Anterior cingulate cortex (tissue), 58 donors: ENCODE measurements around the gene NT5C1A.
A peak's percentile ranks its signal among the peaks of the same experiment; 100 is the strongest.

Source experiments
- DNase-seq, 58 donors: peaks; one replicate each; lab custom pipeline; 2025; lab: John Stamatoyannopoulos, UW

NT5C1A gene

DNA sequence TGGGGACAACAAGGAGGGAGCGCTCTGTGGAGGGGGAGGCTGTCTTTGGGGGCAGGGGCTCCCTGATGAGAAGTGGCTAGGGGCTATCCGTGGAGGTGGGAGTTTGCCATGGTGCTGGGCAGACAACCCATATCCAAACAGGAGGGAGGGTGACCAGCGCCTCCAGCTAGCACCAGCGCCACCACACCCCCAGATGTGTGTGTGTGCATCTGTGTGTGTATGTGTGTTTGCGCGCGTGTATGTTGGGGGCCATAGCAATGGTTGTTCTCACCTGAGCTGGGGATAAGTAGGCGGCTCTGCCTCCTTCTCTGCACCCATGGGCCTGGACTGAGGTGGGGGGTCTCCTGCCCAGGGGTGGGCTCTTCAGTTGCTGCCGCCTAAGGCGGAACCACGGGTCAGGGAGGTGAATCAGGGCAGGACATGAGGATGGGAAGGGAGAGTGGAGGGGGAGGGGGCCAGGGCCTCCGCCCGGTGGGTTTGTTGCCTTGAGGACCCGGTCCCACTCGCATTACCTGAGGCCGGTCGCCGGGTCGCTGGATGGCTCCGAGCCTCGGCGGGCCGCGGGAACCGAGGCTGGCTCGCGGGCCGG is 19.0 kb upstream of the NT5C1A start:
- DNase-seq = peak in 1 of 58 donors; percentile 69

DNA sequence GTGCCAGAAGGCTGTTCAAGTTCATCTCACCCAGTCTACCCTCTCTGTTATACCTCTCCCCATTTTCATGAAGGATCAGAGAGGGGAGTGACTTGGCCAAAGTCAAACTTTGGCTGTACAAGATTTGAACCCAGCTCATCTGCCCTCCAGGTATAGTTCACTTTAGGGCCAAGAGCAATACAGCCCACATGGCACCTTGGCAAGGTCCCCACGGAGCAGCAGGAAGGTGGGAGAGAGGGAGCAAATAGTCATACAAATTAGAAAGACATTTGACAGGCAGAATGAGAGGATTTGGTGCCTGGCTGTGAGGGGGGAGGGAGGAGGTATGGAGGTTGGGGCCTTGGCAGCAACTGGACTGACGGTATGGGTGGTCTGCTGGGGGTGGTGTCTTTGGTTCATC is 18.3 kb upstream of the NT5C1A start:
- DNase-seq = no peak

DNA sequence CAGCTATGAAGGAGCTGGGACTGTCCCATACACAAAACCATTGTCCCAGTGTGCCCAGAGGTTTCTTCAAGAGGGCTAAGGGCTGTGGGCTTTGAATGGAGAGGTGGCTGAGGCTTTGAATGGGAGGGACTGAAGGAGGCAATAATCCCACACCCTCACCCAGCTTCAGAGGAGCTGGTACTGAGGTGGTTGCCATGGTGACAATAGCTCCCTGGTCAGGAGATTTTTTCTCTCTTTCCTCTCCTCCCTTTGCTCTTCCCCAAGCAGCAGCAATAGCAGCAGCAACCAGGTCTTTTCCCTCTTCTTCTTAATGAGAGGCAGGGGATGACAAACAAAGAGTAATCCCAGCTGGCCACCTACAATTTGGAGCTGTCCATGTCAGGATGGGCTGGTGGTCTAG is 17.7 kb upstream of the NT5C1A start:
- peak in 17 of 58 donors; percentile 9 to 58 (median 26) for DNase-seq

- no peak for DNase-seq
Measured at GRCh38 chr1:39689214-39689613, 17.3 kb upstream of the NT5C1A start.

DNA sequence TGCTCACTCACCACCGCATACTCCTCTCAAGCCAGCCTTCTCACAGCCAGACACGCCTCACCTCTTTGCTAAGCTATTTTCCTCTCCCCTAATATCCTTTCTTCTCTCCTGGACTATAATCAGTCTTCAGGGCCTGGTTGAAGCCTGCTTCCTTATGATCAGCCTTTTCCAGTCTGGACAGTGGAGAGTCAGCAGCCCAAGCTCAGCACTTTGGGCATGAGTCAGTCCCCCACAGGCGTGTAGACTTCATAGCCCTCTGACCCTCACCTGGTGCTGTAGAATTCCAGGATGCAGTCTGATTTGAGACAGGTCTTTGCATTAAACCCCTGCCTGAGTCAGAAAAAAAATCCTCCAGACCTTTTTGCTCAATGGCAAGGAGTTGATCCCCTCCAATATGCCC is 16.8 kb upstream of the NT5C1A start:
- no peak for DNase-seq

- peak in 1 of 58 donors; percentile 37 for DNase-seq
Measured at GRCh38 chr1:39687243-39687642, 15.3 kb upstream of the NT5C1A start.

DNA sequence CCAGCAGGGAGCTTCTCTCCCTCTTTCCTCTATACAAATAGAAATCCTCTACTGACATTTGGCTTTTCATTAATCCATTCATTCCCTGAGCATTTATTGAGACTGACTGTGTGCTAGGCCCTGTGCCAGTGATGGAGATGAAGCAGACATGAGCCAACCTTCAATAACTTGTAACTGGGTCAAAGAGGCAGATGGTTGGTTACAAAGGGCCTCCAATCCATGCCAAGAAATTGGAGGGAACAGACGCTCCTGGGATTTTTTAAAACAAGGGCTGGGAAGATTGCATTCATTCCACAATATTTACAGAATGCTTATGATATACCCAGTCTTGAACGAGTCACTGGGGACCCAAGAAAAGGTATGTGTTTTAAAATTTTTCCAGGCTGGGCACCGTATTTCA is 13.2 kb upstream of the NT5C1A start:
- no peak for DNase-seq

GRCh38 chr1:39684313-39684664 is 12.4 kb upstream of the NT5C1A start:
- peak in 1 of 58 donors; percentile 25 for DNase-seq

DNA sequence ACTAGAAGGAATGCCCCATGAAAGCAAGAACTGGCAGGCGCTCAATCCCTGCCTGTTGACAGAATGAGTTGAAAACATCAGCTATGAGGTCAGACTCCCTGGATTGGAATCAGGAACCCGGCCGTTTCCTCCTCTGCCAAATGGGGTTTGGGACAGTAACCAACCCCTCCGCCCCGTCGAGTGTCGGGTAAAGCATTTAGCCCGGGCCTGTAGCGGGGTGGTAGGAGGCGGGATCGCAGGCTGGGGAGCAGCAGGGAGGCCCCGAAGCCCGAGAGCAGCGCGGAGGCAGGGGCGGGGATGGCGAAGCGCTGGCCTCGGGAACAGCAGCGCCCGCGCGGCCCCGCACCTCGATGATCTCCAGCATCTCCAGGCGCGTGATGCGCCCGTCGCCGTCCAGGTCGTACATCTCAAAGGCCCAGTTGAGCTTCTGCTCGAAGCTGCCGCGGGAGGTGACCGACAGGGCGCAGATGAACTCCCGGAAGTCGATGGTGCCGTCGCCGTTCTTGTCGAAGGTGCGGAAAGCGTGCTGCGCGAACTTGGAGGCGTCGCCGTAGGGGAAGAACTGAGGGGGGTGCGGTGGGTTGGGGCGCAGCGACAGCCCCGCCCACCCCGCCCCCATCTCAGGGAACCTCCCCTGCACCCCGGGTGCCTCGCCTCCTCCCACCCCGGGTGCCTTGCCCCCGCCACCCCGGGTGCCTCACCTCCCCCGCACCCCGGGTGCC is 11.8 kb upstream of the NT5C1A start:
- DNase-seq = no peak

- no peak for DNase-seq
Measured at GRCh38 chr1:39681999-39682398, 10.1 kb upstream of the NT5C1A start.

GRCh38 chr1:39681294-39681693 is 9.4 kb upstream of the NT5C1A start:
- no peak for DNase-seq

GRCh38 chr1:39680751-39681150 is 8.8 kb upstream of the NT5C1A start:
- no peak for DNase-seq

DNA sequence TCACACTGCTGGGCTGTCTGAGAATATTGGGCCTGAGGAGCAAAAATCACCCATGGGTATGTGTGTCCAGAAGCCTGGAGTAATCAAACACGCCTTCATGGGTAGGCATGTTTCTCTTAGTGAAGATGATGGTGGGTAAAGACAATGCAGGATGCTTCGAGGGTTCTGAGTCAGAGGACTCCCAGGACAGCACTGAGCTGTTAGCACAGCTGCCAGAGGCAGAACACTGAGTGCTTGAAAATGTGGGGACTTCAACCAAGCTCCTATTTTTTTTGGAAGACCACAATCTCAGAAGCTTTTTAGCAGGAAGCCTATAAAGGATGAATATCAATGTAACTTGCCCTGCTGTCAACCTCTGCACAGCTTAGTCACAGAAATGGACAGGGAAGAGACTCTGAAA is 7.9 kb upstream of the NT5C1A start:
- no peak for DNase-seq

DNA sequence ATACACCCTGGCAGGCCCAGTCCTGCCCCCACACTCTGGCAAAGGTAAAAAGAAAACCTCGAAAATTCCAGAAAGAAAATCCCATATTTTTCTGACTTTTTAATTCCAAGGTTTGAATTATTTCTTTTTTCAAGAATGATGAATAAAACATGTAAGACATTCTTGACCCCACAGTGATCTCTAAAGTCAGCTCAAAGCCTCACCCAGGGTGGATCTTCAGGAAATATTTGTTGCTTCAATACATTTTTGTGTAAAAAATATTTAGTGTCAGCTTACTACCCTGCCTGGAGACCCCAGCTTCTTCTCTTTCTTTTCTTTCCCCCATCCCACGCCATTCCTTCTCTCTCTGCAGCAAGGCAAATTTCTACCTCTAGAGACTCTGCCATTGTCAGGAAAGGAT is 7.0 kb upstream of the NT5C1A start:
- DNase-seq = no peak

DNA sequence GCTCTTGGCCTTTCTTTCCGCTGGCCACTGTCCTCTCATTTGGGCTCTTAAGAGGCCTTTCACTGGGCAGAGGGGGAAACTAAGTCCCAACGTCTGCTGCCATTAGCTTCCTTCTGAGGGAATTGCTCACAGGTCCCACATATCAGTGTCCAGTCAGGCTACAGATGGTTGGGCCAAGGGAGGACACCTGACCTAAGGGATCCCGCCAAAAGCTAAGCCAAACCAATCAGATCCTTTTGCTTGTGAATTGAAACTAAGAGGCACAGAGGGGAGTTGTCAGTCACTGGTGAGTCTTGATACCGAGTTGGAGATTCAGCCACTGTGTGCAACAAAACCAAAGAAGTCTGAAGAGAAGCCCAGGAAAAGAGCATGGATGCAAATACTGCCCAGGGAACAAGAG is 5.7 kb upstream of the NT5C1A start:
- no peak for DNase-seq

DNA sequence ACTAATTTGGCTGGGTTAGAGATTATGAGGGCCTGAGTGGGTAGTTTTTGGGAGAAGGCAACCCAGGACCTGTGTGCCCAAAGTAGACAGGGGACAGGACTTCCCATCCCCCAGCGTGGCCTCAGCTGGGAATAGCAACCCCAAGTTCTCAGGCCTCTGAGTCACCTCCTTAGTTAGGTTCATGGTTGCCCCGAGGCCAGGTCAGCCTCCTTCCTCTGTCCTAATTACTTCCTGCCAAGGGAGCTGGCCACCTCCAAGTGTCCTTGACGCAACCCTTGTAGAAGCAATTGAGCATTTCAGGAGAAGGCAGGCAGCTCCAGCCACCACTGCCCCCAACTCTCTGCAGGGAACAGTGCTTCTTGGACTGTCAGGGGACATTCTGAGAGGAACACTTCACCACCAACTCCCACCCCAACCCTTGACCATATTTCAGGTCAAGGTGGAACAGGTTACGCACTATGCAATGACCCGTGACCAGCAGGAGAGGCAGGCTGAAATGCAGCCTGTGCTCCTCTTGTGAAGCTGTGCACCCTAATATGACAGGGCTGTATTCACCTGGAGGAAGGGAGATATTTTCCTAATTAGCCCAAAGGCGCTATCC is 5.1 kb upstream of the NT5C1A start:
- DNase-seq = no peak

DNA sequence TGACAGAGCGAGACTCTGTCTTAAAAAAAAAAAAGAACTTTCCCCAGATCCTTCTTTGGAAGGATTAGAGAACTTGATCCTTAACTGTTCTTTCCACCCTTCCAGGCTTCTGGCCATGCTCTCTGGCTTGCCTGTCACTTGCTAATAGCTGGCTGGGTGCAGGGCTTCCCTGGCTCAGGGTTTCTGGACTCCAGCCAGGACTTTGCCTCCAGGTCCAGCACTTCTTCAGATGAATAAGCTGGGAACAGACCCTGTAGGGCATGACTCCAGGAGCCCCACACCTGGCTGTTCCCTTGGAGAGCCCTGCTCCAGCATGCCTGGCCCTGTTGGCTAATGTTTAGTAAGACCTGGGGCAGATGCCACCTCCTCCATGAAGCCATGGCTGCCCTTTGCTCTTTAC is 3.3 kb upstream of the NT5C1A start:
- peak in 2 of 58 donors; percentile 30 to 37 for DNase-seq

GRCh38 chr1:39673215-39673614 is 1.3 kb upstream of the NT5C1A start:
- no peak for DNase-seq

GRCh38 chr1:39672551-39672947 is 642 bp upstream of the NT5C1A start:
- DNase-seq = peak in 1 of 58 donors; percentile 67

GRCh38 chr1:39671433-39671792 is 494 bp downstream of the NT5C1A start:
- DNase-seq = peak in 45 of 58 donors; percentile 17 to 76 (median 44)

- no peak for DNase-seq
Measured at GRCh38 chr1:39670689-39671088, 1.2 kb downstream of the NT5C1A start.

DNA sequence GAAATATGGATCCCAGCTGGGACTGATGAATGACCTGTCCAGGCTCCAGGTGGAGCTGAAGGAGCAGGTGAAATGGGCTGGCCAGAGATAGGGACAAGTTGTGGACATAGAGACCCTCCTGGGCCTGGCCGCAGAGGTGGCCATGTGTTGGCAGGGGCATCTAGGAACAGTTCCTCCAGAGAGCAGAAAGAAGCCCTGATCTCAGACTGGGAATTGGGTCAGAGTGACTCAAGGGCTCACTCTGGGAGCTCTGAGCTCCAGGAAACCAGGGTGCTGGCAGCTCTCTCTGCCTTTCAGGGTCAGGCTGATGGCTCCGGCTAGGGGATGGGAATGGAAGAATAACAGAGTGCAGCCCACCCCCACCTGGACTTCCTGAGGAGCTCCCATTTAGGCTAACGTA is 3.0 kb downstream of the NT5C1A start:
- no peak for DNase-seq
